Loucy (cell line): ENCODE results near the gene ZNF581.

Experiments
- H2AFZ ChIP-seq: fragments of 200-600 bp; sonication (generic); 2 replicates; pipeline ENCODE4 v1.6.0; 2016; ENCODE audit warnings: antibody characterized with exemption, mild to moderate bottlenecking, low read length, moderate library complexity
- H3F3A ChIP-seq: fragments of 200-600 bp; 2 replicates; pipeline ENCODE4 v1.6.0; 2016; ENCODE audit warnings: antibody characterized with exemption, low read depth, mild to moderate bottlenecking
- H3K27me3 ChIP-seq: fragments of 200-600 bp; sonication (generic); 2 replicates; pipeline ENCODE4 v1.6.1; 2014; ENCODE audit warnings: low read length, mild to moderate bottlenecking; ENCODE audit not compliant: insufficient read depth, poor library complexity, severe bottlenecking
- H3K36me3 ChIP-seq: fragments of 200-600 bp; sonication (generic); 2 replicates; pipeline ENCODE4 v1.6.1; 2016; ENCODE audit warnings: low read length; ENCODE audit not compliant: insufficient read depth
- H3K4me1 ChIP-seq: fragments of 200-600 bp; sonication (generic); 2 replicates; pipeline ENCODE4 v1.5.1; 2014; ENCODE audit warnings: low read length, mild to moderate bottlenecking; ENCODE audit not compliant: insufficient read depth, poor library complexity, severe bottlenecking
- H3K4me2 ChIP-seq: fragments of 200-600 bp; sonication (generic); 2 replicates; pipeline ENCODE4 v1.6.0; 2014; ENCODE audit warnings: antibody characterized with exemption, low read length, low read depth, mild to moderate bottlenecking; ENCODE audit not compliant: poor library complexity, severe bottlenecking
- H3K4me3 ChIP-seq: fragments of 200-600 bp; sonication (generic); 2 replicates; pipeline ENCODE4 v1.5.1; 2014; ENCODE audit warnings: low read length, mild to moderate bottlenecking, mixed read lengths; ENCODE audit not compliant: poor library complexity, severe bottlenecking
- H3K79me2 ChIP-seq: fragments of 200-600 bp; sonication (generic); 2 replicates; pipeline ENCODE4 v1.6.1; 2014; ENCODE audit warnings: low read length; ENCODE audit not compliant: insufficient read depth
- H3K9ac ChIP-seq: fragments of 200-600 bp; sonication (generic); 2 replicates; pipeline ENCODE4 v1.6.0; 2014; ENCODE audit warnings: mild to moderate bottlenecking, low read depth, low read length, moderate library complexity; ENCODE audit not compliant: poor library complexity, severe bottlenecking
- H3K9me2 ChIP-seq: fragments of 200-600 bp; sonication (generic); replicated peaks from 2 replicates; pipeline ENCODE4 v1.6.1; 2016; ENCODE audit warnings: low read depth, low read length, mixed read lengths
- H3K9me3 ChIP-seq: fragments of 200-600 bp; sonication (generic); 2 replicates; pipeline ENCODE4 v1.6.1; 2014; ENCODE audit warnings: mild to moderate bottlenecking, antibody characterized with exemption, low read length, low read depth; ENCODE audit not compliant: insufficient read depth
- H4K20me1 ChIP-seq: fragments of 200-600 bp; sonication (generic); 2 replicates; pipeline ENCODE4 v1.6.0; 2014; ENCODE audit warnings: antibody characterized with exemption, low read length, mild to moderate bottlenecking; ENCODE audit not compliant: insufficient read depth, poor library complexity, severe bottlenecking
- EZH2phosphoT487 ChIP-seq: fragments of 200-600 bp; IDR thresholded peaks from 2 replicates; pipeline ENCODE4 v1.6.1; 2018; ENCODE audit warnings: antibody characterized with exemption, mild to moderate bottlenecking, moderate library complexity, borderline replicate concordance
- TF ChIP-seq, protein P1 (sequence below): fragments of 200-600 bp; sonication (generic); conservative IDR thresholded peaks from 2 replicates; pipeline ENCODE4 v1.5.1; 2014; ENCODE audit warnings: mild to moderate bottlenecking, antibody characterized with exemption, low read length

Gene ZNF581

DNA sequence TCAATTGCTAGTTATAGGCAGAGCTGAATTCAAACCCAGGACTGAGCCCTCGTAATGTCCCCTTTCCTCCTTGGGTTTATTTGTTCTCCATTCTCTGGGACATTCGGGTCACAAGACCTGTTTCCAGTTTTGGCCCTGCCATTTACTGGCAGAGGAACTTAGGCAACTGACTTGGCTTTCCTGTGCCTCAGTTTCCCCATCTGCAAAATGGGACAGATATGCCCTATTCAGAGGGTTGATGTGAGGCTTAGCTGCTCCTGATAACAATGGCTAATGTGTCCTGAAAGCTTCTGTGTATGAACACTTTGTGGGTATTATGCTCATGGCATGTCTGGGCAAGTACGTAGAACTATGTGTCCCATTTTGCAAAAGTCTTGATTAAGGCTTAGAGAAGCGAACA, 42.4 kb upstream of the ZNF581 start:
- Histone ChIP-seq H3K9me3 (no peaks in the 10 kb centered on the region), H2AFZ (no peak overlapping the region), H3K36me3 (no peaks in the 10 kb centered on the region), H3K79me2 (peaks cover 30% of the 10 kb centered on the region), H3K9ac (peak overlapping the region; percentile 97), H3K27me3 (no peaks in the 10 kb centered on the region), H4K20me1 (peaks cover 11% of the 10 kb centered on the region), H3K4me1 (peaks cover 30% of the 10 kb centered on the region), H3K4me2 (peak overlapping the region; percentile 95), H3K4me3 (peak overlapping the region; percentile 74), H3F3A (peaks cover 10% of the 10 kb centered on the region), H3K9me2 (no peaks in the 10 kb centered on the region)
- no peak for TF ChIP-seq EZH2phosphoT487

DNA sequence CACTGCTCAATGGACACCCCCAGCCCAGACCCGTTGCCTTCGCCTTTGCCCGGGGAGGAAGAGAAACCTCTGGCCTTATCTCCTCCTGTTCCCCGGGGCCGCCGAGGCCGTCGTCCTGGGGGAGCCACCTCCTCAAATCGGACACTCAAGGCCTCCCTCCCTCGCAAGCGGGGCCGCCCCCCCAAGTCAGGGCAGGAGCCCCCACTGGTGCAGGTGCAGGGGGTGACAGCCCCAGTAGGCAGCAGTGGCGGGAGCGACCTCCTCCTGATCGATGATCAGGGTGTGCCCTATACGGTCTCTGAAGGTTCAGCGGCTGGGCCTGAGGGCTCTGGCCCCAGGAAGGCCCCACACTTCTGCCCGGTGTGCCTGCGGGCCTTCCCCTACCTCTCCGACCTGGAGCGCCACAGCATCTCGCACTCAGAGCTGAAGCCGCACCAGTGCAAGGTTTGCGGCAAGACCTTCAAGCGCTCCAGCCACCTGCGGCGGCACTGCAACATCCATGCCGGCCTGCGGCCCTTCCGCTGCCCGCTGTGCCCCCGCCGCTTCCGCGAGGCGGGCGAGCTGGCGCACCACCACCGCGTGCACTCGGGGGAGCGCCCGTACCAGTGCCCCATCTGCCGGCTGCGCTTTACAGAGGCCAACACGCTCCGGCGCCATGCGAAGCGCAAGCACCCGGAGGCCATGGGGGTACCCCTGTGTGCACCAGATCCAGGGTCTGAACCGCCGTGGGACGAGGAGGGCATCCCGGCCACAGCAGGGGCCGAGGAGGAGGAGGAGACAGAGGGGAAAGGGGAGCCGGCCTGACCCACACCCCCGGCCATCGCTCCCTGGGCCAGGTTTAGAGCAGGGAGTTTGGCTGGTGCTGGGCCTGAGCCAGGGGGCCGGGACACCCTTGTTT, 41.1 kb upstream of the ZNF581 start:
- Histone ChIP-seq H3K4me1 (peaks cover 36% of the 10 kb centered on the region), H3K79me2 (peaks cover 43% of the 10 kb centered on the region), H3F3A (peaks cover 10% of the 10 kb centered on the region), H2AFZ (no peak overlapping the region), H4K20me1 (peaks cover 17% of the 10 kb centered on the region), H3K4me3 (no peak overlapping the region), H3K27me3 (no peaks in the 10 kb centered on the region), H3K9me2 (no peaks in the 10 kb centered on the region), H3K9me3 (no peaks in the 10 kb centered on the region), H3K4me2 (no peak overlapping the region), H3K9ac (peak overlapping the region; percentile 97), H3K36me3 (no peaks in the 10 kb centered on the region)
- no peak for TF ChIP-seq EZH2phosphoT487
- TF ChIP-seq, protein P1, sequence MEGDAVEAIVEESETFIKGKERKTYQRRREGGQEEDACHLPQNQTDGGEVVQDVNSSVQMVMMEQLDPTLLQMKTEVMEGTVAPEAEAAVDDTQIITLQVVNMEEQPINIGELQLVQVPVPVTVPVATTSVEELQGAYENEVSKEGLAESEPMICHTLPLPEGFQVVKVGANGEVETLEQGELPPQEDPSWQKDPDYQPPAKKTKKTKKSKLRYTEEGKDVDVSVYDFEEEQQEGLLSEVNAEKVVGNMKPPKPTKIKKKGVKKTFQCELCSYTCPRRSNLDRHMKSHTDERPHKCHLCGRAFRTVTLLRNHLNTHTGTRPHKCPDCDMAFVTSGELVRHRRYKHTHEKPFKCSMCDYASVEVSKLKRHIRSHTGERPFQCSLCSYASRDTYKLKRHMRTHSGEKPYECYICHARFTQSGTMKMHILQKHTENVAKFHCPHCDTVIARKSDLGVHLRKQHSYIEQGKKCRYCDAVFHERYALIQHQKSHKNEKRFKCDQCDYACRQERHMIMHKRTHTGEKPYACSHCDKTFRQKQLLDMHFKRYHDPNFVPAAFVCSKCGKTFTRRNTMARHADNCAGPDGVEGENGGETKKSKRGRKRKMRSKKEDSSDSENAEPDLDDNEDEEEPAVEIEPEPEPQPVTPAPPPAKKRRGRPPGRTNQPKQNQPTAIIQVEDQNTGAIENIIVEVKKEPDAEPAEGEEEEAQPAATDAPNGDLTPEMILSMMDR, result no peak

DNA sequence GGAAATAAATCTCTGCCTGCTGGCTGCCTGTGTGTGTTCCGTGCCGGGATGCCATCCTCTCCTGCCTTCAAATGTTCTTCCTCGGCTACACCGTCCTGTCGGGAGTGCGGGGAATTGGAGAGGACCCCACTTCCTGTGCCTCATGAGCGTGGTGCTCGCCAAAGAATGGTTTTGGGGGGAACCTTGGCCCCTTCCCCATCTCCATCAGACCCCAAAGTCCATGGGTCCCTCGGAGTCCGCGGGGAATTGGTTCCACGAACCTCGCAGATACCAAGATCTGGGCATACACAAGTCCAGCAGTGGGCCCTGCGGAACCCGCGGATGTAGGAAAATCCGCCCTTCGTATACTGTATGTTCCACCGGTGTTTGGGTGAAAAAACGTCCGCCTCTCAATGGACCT, 40.3 kb upstream of the ZNF581 start:
- peaks cover 39% of the 10 kb centered on the region for H3K4me1 ChIP-seq
- H3K79me2 ChIP-seq, result peaks cover 48% of the 10 kb centered on the region
- no peak for TF ChIP-seq EZH2phosphoT487
- TF ChIP-seq, protein P1, result no peak
- no peaks in the 10 kb centered on the region for H3K27me3 ChIP-seq
- no peaks in the 10 kb centered on the region for H3K9me2 ChIP-seq
- H3K9me3 ChIP-seq, result no peaks in the 10 kb centered on the region
- no peaks in the 10 kb centered on the region for H3K36me3 ChIP-seq
- H3F3A ChIP-seq, result peaks cover 10% of the 10 kb centered on the region
- no peak overlapping the region for H3K9ac ChIP-seq
- H3K4me3 ChIP-seq, result no peak overlapping the region
- no peak overlapping the region for H3K4me2 ChIP-seq
- no peak overlapping the region for H2AFZ ChIP-seq
- H4K20me1 ChIP-seq, result peaks cover 22% of the 10 kb centered on the region
